ENCODE measurements around the gene DPH1. TPM values are rescaled to one million over a fixed set of nuclear protein-coding genes. Genes with fewer than 3 reads are reported as not detected.

DPH1 gene
- total RNA-seq, 1 donor from 2014 or later, result 57.3 TPM

DNA sequence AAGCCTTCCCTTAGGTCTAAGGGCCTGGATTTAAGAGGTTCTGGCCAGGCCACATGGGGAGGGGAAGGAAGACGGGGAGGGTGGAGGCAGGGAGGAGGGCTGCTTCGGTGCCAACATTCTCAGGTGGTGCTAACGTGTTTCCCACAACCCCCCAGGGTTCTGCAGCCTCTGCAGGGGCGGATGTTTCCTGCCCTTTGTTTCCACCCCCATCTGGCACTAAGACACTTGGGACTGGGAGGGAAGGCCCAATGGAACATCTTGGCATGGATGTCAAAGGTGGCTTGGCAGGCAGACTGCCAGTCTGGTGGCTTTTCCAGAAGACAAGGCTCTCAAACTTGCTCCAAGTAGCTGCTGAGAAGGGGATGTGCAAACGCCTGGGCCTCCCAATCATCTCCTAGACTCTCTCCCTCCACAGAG, 37.7 kb downstream of the DPH1 start:
- Mint-ChIP-seq H3K4me3 (ENCODE audit: unreplicated experiment) (no peak overlapping the region), H3K36me3 (ENCODE audit: unreplicated experiment) (peaks cover 26% of the 10 kb centered on the region), H3K27ac (ENCODE audit: unreplicated experiment) (peak overlapping the region; percentile 73), H3K4me1 (ENCODE audit: unreplicated experiment) (peaks cover 73% of the 10 kb centered on the region), H3K9me3 (ENCODE audit: unreplicated experiment) (no peaks in the 10 kb centered on the region), H3K27me3 (ENCODE audit: unreplicated experiment) (no peaks in the 10 kb centered on the region)
- DNase-seq (ENCODE audit: extremely low spot score, unreplicated experiment), result no peak
- TF ChIP-seq, protein P1, sequence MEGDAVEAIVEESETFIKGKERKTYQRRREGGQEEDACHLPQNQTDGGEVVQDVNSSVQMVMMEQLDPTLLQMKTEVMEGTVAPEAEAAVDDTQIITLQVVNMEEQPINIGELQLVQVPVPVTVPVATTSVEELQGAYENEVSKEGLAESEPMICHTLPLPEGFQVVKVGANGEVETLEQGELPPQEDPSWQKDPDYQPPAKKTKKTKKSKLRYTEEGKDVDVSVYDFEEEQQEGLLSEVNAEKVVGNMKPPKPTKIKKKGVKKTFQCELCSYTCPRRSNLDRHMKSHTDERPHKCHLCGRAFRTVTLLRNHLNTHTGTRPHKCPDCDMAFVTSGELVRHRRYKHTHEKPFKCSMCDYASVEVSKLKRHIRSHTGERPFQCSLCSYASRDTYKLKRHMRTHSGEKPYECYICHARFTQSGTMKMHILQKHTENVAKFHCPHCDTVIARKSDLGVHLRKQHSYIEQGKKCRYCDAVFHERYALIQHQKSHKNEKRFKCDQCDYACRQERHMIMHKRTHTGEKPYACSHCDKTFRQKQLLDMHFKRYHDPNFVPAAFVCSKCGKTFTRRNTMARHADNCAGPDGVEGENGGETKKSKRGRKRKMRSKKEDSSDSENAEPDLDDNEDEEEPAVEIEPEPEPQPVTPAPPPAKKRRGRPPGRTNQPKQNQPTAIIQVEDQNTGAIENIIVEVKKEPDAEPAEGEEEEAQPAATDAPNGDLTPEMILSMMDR (IDR thresholded peaks at IDR 0.05), result no peak

GRCh38 chr17:2068031-2068518, 38.1 kb downstream of the DPH1 start:
- Mint-ChIP-seq H3K27me3 (ENCODE audit: unreplicated experiment) (no peaks in the 10 kb centered on the region), H3K27ac (ENCODE audit: unreplicated experiment) (peak overlapping the region; percentile 73), H3K36me3 (ENCODE audit: unreplicated experiment) (peaks cover 25% of the 10 kb centered on the region), H3K4me1 (ENCODE audit: unreplicated experiment) (peaks cover 69% of the 10 kb centered on the region), H3K9me3 (ENCODE audit: unreplicated experiment) (no peaks in the 10 kb centered on the region), H3K4me3 (ENCODE audit: unreplicated experiment) (no peak overlapping the region)
- TF ChIP-seq, protein P1 (IDR thresholded peaks at IDR 0.05), result no peak
- no peak for DNase-seq (ENCODE audit: extremely low spot score, unreplicated experiment)

- no peak for DNase-seq (ENCODE audit: extremely low spot score, unreplicated experiment)
- H3K27me3 Mint-ChIP-seq (ENCODE audit: unreplicated experiment), result no peaks in the 10 kb centered on the region
- H3K4me3 Mint-ChIP-seq (ENCODE audit: unreplicated experiment), result no peak overlapping the region
- TF ChIP-seq, protein P1 (IDR thresholded peaks at IDR 0.05), result no peak
- no peaks in the 10 kb centered on the region for H3K9me3 Mint-ChIP-seq (ENCODE audit: unreplicated experiment)
- peaks cover 25% of the 10 kb centered on the region for H3K36me3 Mint-ChIP-seq (ENCODE audit: unreplicated experiment)
- peaks cover 63% of the 10 kb centered on the region for H3K4me1 Mint-ChIP-seq (ENCODE audit: unreplicated experiment)
- H3K27ac Mint-ChIP-seq (ENCODE audit: unreplicated experiment), result peak overlapping the region; percentile 73
Measured at GRCh38 chr17:2068519-2069051, 38.6 kb downstream of the DPH1 start.

DNA sequence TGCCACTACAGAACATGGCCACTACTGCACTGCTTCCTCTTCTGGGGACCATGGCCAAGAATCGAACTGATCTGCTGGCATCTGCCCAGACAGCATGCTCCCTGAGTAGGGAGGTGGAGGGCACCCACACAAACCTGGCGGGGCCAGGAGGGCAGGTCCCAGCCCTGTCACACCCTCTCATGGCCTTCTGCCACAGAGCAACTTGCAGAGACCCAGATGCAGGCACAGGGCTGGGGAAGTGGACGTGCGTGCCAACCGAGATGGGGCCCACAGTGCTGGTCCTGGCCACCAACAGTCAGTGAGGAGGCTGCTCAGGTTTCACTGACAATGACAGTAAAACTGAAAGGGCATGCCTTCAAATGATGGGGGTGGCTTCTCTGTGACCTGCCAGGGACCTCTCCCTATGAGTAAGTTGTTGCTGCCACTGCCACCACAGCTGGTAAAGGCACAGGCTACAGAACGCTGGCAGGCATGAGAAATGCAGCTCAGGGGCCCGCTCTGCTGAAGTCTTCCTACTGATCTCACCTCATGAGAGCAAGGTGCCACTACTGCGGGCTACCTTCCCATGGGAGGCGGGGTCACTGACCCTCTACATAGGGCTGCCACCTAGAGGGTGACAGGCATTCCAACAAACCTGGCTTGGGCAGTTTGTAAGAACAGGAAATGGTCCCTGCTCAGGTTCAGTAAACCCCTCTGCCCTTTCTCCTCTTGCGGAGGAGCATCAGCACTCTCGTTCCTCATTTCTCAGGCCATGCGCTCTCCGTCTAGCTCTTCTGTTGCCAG, 40.5 kb downstream of the DPH1 start:
- Mint-ChIP-seq H3K36me3 (ENCODE audit: unreplicated experiment) (peaks cover 12% of the 10 kb centered on the region), H3K9me3 (ENCODE audit: unreplicated experiment) (no peaks in the 10 kb centered on the region), H3K4me1 (ENCODE audit: unreplicated experiment) (peaks cover 57% of the 10 kb centered on the region), H3K4me3 (ENCODE audit: unreplicated experiment) (no peak overlapping the region), H3K27ac (ENCODE audit: unreplicated experiment) (no peak overlapping the region), H3K27me3 (ENCODE audit: unreplicated experiment) (no peaks in the 10 kb centered on the region)
- DNase-seq (ENCODE audit: extremely low spot score, unreplicated experiment), result no peak
- TF ChIP-seq, protein P1 (IDR thresholded peaks at IDR 0.05), result no peak

- no peaks in the 10 kb centered on the region for H3K9me3 Mint-ChIP-seq (ENCODE audit: unreplicated experiment)
- H3K4me1 Mint-ChIP-seq (ENCODE audit: unreplicated experiment), result peaks cover 58% of the 10 kb centered on the region
- H3K27ac Mint-ChIP-seq (ENCODE audit: unreplicated experiment), result no peak overlapping the region
- DNase-seq (ENCODE audit: extremely low spot score, unreplicated experiment), result no peak
- H3K4me3 Mint-ChIP-seq (ENCODE audit: unreplicated experiment), result no peak overlapping the region
- TF ChIP-seq, protein P1 (IDR thresholded peaks at IDR 0.05), result no peak
- H3K27me3 Mint-ChIP-seq (ENCODE audit: unreplicated experiment), result no peaks in the 10 kb centered on the region
- peaks cover 10% of the 10 kb centered on the region for H3K36me3 Mint-ChIP-seq (ENCODE audit: unreplicated experiment)
Measured at GRCh38 chr17:2071024-2071385, 41.1 kb downstream of the DPH1 start.
